ENCODE data around the gene HMG20B.
"Not testable (repeated sequence)": the region's sequence is repeated elsewhere in the genome, so short reads cannot be mapped to it uniquely, and the experiment has no call there.

The HMG20B gene

DNA sequence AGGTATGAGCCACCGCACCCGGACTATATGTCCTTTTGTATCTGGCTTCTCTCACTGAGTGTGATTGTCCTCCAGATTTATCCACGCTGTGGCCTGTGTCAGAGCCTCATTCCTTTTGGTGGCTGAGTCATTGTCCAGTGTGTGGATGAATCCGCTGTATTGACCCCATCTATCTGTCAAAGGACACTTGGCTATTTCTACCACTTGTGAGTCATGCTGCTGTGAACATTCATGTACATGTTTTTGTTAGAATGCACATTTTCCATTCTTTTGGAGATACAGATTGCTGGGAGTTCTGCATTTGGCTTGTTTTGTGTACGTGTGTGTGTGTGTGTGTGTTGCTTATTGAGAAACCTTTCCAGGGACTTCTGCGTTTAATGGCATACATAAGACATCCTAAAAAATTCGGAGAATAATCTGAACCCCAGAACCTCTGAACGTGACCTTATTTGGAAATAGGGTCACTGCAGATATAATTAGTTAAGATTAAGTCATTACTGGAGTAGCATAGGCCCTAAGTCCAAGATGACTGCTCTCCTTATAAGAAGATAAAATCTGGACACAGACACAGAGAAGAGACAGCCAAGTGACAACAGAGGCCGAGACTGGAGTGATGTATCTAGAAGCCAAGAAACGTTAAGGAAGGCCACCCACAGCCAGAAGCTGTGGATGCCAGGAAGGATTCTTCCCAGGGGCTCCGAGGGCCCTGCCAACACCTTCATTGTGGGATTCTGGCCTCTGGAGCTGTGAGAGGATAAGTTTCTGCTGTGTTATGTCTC is 7.6 kb downstream of the HMG20B start:
- in situ Hi-C loops (cut with MboI; ENCODE audit: low sequenced_read_pairs): no loop called here

DNA sequence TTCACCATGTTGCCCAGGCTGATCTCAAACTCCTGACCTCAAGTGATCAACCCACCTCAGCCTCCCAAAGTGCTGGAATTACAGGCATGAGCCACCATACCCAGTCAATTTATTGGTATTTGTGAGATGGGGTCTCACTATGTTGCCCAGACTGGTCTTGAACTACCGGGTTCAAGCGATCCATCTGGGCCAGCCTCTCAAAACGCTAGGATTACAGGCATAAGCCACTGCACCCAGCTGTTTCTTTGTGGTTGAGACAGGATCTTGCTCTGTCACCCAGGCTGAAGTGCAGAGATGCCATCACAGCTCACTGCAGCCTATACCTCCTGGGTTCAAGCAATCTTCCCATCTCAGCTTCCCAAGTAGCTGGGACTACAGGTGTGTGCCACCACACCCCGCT is 9.0 kb downstream of the HMG20B start:
- in situ Hi-C loops (cut with MboI; ENCODE audit: low sequenced_read_pairs): not testable (repeated sequence)

DNA sequence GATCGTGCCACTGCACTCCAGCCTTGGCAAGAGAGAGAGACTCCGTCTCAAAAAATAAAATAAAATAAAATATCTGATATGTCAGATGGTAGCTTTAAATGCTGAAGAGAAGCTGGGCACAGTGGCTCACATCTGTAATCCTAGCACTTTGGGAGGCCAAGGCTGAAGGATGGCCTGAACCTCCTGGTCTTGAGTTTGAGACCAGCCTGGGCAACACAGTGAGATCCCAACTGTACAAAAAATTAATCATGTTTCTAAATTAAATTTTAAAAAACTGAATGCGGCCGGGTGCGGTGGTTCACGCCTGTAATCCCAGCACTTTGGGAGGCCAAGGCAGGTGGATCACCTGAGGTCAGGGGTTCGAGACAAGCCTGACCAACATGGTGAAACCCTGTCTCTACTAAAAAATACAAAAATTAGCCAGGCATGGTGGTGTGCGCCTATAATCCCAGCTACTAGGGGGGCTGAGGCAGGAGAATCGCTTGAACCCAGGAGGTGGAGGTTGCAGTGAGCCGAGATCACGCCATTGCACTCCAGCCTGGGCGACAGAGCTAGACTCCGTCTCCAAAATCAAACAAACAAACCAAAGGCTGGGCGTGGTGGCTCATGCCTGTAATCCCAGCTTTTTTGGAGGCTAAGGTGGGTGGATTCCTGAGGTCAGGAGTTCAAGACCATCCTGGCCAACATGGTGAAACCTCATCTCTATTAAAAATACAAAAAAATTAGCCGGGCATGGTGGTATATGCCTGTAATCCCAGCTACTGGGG is 11.5 kb downstream of the HMG20B start:
- in situ Hi-C loops (cut with MboI; ENCODE audit: low sequenced_read_pairs): not testable (repeated sequence)

DNA sequence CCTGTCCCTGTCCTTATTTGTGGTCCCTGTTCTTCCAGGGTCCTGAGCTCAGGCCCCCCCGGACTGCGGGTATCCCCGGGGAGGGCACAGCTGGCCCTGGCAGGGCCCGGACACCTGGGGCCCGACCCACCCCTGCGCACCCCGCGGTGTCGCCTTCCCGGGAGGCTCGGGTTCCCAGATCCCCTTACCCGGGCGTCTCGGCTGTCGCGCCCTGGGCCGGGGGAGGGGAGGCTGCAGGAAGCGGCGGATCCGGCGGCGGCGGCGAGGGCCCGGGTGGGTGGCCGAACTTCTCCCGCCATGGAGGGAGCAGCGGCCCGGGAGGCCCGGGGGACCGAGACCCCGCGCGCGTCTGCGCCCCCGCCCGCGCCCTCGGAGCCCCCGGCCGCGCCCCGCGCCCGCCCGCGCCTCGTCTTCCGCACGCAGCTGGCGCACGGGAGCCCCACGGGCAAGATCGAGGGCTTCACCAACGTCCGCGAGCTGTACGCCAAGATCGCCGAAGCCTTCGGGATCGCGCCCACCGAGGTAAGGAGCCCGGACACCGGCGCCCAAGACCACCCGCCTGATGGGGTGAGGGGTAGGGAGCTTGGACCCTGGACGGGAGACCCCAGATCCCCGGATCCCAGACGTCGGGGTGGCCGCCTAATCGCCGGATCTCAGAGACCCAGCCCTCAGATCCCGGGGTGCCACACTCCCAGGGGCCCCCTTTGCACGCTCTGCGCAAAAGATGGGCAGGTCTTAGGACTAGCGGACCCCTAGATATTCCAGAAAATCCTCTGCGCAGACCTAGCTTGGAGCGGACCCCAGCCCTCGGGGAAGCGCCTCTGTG is 12.8 kb downstream of the HMG20B start, which contains the start of gene GIPC3:
Gene GIPC3, plus strand, starts transcription at position 178 of the 826 bp plus-strand sequence. Its CDS starts 120 bp downstream, at position 298.
- in situ Hi-C loops (cut with MboI; ENCODE audit: low sequenced_read_pairs): no loop called here

DNA sequence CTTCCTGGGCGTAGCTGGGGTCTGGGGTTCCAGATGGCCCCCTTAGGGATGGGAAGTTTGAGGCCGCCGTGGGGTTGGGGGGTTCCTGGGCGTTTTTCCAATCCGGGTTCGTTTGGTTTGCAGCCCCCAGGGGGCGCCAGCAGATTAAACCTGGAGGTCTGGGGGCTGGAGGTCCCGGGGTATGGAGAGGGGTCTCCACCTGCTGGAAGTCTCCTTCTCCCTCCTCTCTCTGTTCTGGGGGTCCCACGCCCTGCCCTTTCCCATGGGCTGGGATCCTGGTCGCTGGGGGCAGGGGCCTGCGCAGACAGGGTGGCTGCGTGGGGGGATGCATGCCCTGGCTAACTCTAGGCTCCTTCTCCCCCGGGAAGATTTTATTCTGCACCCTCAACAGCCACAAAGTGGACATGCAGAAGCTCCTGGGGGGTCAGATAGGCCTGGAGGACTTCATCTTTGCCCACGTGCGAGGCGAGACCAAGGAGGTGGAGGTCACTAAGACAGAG is 13.4 kb downstream of the HMG20B start:
- in situ Hi-C loops (cut with MboI; ENCODE audit: low sequenced_read_pairs): no loop called here

DNA sequence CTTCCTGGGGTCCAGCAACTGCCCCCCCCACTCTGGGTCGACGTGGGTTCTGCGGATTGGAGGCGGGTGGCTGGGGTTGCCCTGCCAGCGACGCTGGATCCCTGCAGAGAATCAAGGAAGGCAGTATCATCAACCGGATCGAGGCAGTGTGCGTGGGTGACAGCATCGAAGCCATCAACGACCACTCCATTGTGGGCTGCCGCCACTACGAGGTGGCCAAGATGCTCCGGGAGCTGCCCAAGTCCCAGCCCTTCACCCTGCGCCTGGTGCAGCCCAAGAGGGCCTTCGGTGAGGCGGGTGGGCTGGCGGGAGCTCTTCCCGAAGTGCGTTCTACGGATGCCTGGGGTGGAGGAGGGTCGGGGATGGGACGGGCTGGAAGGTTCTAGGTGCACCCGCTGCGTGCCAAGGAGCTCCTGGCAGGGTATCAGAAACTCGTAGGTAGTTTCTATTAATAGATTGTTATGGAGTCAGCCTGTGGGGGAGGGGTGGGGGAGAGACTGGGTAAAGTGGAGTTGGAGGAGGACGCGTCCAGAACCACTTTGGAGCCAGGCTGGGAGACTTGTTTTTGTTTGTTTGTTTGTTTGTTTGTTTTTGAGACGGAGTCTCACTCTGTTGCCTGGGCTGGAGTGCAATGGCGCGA is 14.1 kb downstream of the HMG20B start:
- in situ Hi-C loops (cut with MboI; ENCODE audit: low sequenced_read_pairs): no loop called here

DNA sequence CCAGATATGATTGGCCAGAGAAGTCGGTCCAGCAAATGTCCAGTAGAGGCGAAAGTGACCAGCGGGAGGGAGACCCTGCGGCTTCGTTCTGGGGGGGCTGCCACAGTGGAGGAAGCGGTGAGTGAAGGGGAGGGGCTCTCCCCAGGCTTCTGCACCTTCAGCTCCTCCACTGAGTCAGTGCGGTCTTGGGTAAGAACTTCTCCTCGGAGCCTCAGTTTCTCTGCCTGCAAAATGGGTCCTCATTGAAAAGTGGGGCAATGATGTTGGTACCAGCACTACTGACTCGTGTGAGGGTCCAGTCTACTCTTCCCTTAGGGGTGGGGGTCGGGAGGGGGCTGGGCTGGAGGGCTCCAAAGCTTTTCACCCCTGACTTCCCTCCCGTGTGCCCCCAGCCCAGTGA is 16.7 kb downstream of the HMG20B start:
- in situ Hi-C loops (cut with MboI; ENCODE audit: low sequenced_read_pairs): no loop called here

DNA sequence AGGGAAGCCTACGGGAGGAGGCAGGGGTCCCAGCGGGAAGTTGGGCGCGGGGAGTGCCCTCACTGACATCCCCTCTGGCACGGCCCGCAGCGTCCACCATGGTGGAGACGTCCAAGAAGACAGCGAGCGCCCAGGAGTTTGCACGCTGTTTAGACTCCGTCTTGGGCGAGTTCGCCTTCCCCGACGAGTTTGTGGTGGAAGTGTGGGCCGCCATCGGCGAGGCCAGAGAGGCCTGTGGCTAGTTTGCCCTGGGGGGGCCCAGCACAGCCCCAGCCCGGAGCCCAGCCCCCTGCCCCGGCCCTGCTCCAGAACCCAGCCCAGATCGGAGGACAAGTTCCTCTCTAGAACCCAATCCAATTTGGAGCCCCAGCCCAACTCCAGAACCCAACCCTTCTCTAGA is 17.2 kb downstream of the HMG20B start:
- in situ Hi-C loops (cut with MboI; ENCODE audit: low sequenced_read_pairs): no loop called here

DNA sequence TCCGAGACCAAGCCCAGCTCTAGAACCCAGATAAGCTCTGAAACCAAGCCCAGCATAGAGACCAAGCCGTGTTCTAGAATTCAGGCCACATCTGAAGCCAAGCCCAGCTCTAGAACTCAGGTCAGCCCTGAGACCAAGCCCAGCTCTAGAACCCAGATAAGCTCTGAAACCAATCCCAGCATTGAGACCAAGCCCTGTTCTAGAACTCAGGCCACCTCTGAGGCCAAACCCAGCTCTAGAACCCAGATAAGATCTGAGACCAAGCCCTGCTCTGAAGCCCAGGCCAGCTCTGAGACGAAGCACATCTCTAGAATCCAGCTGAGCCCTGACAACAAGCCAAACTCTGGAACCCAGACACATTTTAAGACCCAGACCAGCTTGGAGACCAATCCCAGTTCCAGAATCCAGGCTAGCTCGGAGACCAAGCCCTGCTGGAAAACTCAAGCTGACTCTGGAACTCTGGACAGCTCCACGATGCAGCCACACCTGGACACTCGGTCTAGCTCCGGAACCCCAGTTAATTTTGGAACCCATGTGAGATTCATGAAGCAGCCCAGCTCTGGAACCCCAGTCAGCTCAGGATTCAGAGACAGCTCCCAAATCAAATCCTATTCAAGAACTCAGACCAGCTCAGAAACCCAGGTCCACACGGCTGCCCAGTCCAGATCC is 18.4 kb downstream of the HMG20B start:
- in situ Hi-C loops (cut with MboI; ENCODE audit: low sequenced_read_pairs): no loop called here

DNA sequence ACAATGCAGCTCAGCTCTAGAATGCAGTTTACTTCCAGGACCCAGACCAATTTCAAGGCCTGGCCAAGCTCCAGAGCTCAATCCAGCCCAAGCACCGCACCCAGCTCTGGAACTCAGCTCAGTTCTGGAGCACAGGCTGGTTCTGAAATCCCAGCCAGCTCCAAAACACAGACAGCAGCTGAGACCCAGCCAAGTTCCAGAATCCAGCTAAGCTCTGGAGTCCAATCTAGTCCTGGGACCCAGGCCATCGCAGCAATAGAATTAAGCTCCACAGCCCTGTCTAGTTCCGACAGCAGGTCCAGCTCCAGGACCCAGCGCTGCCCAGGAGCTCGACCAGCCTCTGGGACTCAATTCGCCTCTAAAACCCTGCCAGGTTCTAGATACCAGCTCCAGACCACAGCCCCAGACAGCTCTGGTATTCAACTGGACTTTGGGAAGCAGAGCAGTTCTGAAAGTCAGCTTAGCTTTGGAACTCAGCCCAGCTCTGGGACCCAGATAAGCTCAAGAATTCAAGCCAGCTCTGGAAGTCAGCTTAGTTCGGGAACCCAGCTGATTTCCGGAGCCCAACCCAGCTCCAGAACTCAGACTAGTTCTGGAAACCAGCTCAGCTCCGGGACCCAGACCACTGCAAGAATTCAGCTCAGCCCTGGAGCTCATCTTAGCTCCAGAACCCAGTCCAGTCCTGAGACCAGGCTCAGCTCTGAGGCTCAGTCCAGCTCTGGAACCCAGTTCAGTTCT is 19.3 kb downstream of the HMG20B start:
- in situ Hi-C loops (cut with MboI; ENCODE audit: low sequenced_read_pairs): no loop called here

DNA sequence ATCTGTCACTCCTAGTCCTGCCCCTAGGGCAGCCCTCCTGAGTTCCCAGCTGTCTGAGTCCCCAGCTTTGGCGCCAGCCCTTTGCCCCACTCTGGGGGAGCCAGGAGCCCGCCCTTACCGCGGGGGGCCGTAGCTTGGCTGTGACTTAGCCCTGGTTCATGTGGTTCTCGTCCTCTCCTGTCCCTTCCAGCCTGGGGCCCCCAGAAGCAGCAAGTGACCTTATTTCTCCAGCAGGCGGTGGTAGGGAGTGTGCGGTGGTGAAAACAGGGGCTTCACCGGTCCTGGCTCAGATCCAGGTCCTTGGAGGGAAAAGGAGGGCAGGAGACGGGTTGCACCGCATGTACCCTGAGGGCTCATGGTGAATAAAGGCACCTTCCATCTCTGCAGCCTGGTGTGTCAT is 20.4 kb downstream of the HMG20B start:
- in situ Hi-C loops (cut with MboI; ENCODE audit: low sequenced_read_pairs): no loop called here

DNA sequence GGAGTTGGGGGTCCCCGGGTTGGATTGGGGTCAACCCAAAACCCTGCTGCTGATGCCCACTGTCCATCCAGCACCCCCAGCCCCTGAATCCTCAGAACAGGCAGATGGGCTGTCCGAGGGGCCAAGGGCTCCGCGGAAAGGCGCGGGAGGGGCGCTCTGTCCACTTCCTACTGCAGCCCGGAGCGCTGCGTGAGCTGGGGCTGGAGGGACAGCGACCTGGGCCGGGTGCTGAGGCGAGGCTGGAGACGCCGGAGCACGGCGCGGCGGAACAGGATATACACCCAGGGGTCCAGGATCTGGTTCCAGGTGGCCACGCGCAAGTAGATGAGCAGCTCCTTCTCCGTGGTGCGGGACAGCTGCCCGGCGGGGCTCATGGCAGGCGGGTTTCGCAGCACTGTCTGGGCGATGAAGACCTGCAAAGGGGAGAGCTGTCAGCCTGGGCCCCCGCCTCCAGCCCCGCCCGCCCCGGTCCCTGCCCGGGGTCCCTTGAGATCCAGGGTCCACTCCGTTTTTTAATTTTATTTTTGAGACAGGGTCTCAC is 22.8 kb downstream of the HMG20B start:
- in situ Hi-C loops (cut with MboI; ENCODE audit: low sequenced_read_pairs): no loop called here

DNA sequence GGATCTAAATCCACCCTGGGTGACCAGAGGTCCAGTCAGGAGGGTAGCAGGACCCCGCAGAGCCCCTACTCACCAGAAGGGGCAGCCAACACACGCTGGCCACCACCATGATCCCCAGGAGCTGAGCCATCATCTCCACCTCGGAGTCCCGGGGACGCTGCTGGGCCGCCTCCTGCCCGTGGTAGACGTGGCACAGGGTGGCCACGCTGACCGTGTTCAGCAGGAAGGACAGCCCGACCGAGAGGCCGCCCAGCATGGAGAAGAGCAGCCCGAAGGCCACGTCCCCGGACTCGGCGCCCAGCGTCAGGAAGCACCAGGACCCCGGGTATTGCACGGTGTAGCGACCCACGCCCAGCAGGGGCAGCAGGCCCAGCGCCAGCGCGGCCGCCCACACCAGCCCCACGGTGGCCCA is 27.0 kb downstream of the HMG20B start:
- in situ Hi-C loops (cut with MboI; ENCODE audit: low sequenced_read_pairs): no loop called here

DNA sequence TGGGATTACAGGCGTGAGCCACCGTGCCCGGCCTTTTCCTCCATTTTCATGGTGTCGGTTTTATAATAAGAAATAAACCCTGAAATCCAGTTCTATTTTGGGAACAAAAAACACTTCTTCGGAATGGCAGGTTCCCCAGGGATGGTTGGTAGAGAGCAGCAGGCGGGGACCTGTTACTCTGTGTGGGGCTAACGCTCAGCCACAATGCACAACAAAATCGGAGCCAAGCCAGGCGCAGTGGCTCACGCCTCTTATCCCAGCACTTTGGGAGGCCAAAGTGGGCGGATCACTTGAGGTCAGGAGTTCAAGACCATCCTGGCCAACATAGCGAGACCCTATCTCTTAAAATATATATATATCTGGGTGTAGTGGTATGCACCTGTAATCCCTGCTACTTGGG is 28.3 kb downstream of the HMG20B start:
- in situ Hi-C loops (cut with MboI; ENCODE audit: low sequenced_read_pairs): no loop called here

DNA sequence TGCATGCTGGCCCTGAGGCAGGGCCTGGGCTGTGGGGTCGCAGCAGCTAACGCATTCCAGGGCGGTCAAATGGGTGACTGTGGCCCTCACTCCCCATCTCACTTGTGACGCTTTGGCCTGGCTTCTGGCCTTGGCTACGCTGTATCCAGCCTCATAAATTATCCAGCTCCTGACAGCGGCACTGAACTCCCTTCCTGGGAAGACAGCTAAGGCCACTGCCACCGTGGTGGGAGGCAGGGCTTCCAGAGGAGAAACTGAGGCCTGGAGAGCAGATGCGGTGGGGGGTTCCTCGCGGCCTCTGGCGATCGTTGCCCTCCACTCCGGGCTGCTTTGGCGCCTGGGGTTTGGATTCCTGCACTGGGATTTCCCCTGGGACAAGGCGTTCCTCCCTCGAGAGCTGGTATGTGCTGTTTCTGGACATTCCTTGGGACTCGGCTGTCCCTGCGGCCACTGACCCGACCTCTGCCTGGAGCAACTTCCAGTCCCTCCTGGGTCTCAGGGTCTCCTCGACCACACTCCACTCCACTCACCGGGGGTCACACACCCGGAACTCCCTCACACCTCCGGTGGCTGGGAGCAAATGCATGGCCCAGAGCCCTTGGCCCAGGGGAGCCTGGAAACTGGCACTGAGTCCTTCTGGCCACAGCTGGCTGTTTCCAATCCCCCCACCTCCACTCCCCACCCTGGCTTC is 30.5 kb downstream of the HMG20B start:
- in situ Hi-C loops (cut with MboI; ENCODE audit: low sequenced_read_pairs): no loop called here

DNA sequence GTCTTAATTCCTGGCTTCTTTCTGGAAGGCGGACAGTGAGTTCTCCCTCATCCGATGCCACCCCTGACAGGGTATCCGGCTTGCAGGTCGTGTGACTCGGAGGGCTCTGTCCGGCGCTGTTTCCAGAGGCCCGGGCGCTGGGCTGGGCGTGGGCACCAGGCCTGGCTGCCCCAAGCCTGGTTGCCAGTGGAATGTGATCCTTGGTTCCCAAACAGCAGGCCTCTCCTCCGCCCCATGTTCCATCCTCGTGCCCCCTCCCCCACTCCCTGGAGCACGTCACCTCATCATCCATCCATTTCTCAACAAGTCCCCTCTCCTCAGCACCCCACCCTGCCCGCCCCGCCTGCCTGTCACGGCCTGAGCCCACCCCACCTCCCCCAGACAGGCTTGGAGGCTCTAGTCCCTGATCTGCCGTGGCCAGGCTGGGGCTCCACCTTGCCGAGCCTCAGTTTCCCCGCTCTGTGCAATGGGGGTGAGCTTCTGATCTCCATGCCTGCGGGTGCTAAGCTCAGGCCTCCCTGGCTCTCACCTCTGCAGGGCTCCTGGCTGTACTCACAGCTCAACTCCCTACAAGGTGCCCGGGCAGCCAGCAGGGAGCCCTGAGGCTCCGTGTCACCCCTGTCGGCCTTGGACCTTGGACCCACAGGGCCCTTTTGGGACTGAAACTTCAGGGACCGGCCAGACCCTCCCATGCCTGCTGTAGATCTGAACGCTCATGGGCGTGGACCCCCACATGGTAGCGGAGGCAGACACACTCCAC is 31.7 kb downstream of the HMG20B start:
- in situ Hi-C loops (cut with MboI; ENCODE audit: low sequenced_read_pairs): no loop called here

DNA sequence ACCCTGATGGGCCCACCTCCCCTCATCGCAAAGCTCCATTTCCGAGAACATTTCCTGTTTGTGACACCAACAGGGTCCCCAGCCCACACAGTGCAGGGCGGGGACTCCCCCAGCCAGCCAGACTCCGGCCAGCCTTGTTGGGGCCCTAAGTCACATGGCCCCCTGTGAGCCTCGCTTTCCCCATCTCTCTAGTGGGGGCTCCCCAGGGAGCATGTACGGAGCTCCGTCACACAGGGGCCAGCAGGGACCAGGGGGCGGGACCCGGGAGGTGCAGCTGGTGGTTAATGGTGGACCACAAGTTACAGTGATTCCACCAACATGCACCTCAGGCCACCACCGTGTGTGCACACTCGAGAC is 32.2 kb downstream of the HMG20B start:
- in situ Hi-C loops (cut with MboI; ENCODE audit: low sequenced_read_pairs): no loop called here

DNA sequence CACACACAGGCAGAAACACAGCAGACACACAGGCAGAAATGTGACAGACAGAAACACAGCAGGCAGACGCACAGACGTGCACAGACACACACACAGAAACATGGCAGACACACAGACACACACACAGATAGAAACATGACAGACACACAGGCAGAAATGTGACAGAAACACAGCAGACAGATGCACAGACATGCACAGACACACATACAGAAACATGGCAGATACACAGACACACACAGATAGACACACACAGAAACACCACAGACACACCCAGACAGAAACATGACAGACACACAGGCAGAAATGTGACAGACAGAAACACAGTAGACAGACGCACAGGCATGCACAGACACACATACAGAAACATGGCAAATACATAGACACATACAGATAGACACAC is 32.6 kb downstream of the HMG20B start:
- in situ Hi-C loops (cut with MboI; ENCODE audit: low sequenced_read_pairs): no loop called here
